Activated CD8-positive, alpha-beta memory T cell treated with anti-CD3 and anti-CD28 coated beads for 1 hour (primary cell): Measurements from ENCODE around the gene MTMR11.
A peak's percentile ranks its signal among the peaks of the same experiment; 100 is the strongest.

Experiments
- DNase-seq, 2 donors: peaks; one replicate each; pipeline ENCODE4 v3.0.0-alpha.2; 2020; ENCODE audit warnings: low read depth in 1 of 2; ENCODE audit errors: extremely low read depth in 1 of 2

MTMR11 gene

GRCh38 chr1:149936992-149937705 is 470 bp upstream of the MTMR11 start:
- no peak for DNase-seq

- no peak for DNase-seq
Observed at GRCh38 chr1:149934356-149934755, 2.3 kb downstream of the MTMR11 start.

- no peak for DNase-seq
Observed at GRCh38 chr1:149933208-149933607, 3.5 kb downstream of the MTMR11 start.

GRCh38 chr1:149932474-149932873 is 4.2 kb downstream of the MTMR11 start:
- DNase-seq, result no peak

- DNase-seq, result no peak
Observed at GRCh38 chr1:149931212-149931790, 5.4 kb downstream of the MTMR11 start.

GRCh38 chr1:149929856-149930255 is 6.8 kb downstream of the MTMR11 start:
- no peak for DNase-seq

- no peak for DNase-seq
Observed at GRCh38 chr1:149928401-149928724, 8.3 kb downstream of the MTMR11 start.

GRCh38 chr1:149927563-149928400 is 8.9 kb downstream of the MTMR11 start, which contains the start of gene SF3B4:
TSS of gene SF3B4 (minus strand) at chr1:149927803. CDS start at chr1:149927759, 44 bp downstream.
- DNase-seq, result peak; percentile 87 to 93

GRCh38 chr1:149927056-149927562 is 9.6 kb downstream of the MTMR11 start:
- DNase-seq, result no peak

GRCh38 chr1:149926296-149926695 is 10.4 kb downstream of the MTMR11 start:
- no peak for DNase-seq

- no peak for DNase-seq
Observed at GRCh38 chr1:149925751-149926150, 10.9 kb downstream of the MTMR11 start.

- no peak for DNase-seq
Observed at GRCh38 chr1:149925345-149925744, 11.3 kb downstream of the MTMR11 start.

GRCh38 chr1:149923626-149924025 is 13.1 kb downstream of the MTMR11 start:
- no peak for DNase-seq

- peak in 1 of 2 donors; percentile 27 for DNase-seq
Observed at GRCh38 chr1:149917571-149918144, 19.0 kb downstream of the MTMR11 start, which contains the start of gene SV2A. TSS of gene SV2A (minus strand) at chr1:149917844. CDS start at chr1:149913840, 4,004 bp downstream.

- DNase-seq, result no peak
Observed at GRCh38 chr1:149916898-149917252, 19.8 kb downstream of the MTMR11 start.

GRCh38 chr1:149916193-149916897 is 20.3 kb downstream of the MTMR11 start:
- DNase-seq, result no peak

GRCh38 chr1:149915429-149916192 is 21.1 kb downstream of the MTMR11 start:
- DNase-seq, result no peak

GRCh38 chr1:149914545-149914944 is 22.1 kb downstream of the MTMR11 start:
- DNase-seq, result no peak

- no peak for DNase-seq
Observed at GRCh38 chr1:149906570-149907075, 30.1 kb downstream of the MTMR11 start.
